HepG2 (cell line): ENCODE measurements around the gene NANOS1.

Experiments
- CREM ChIP-seq, 2 experiments: sonication (generic) in 1 of 2; formaldehyde crosslinking in 1 of 2; IDR thresholded peaks; 2 replicates each; pipeline versions ENCODE4 v1.4.0 to v1.6.1; 2016 to 2020; ENCODE audit warnings: antibody characterized with exemption in 1 of 2, mild to moderate bottlenecking in 1 of 2, missing genetic modification reagents in 1 of 2
- EP300 ChIP-seq, 3 experiments: sonication (generic) in 1 of 3; formaldehyde crosslinking in 1 of 3; IDR thresholded peaks; 2 replicates each; pipeline versions ENCODE4 v1.5.1 to v1.6.1; 2011 to 2020; ENCODE audit warnings: low read depth in 2 of 3, low read length in 2 of 3, borderline replicate concordance in 1 of 3, improper control_type of control experiment in 1 of 3, mild to moderate bottlenecking in 1 of 3, missing genetic modification reagents in 1 of 3, moderate library complexity in 1 of 3
- EZH2 ChIP-seq: conservative IDR thresholded peaks from 2 replicates; pipeline ENCODE4 v1.6.1; 2012; ENCODE audit warnings: mild to moderate bottlenecking, low read depth, low read length, moderate library complexity
- GATAD2A ChIP-seq: IDR thresholded peaks from 2 replicates; pipeline ENCODE4 v1.6.1; 2016
- KMT2A ChIP-seq: sonication (generic); formaldehyde crosslinking; IDR thresholded peaks from 2 replicates; pipeline ENCODE4 v1.4.0; 2020; ENCODE audit warnings: missing genetic modification reagents
- NPAS2 ChIP-seq: sonication (generic); formaldehyde crosslinking; IDR thresholded peaks from 2 replicates; pipeline ENCODE4 v1.8.0; 2022; ENCODE audit warnings: mild to moderate bottlenecking, missing genetic modification reagents, borderline replicate concordance
- POLR2A ChIP-seq, 2 experiments: IDR thresholded peaks; 2 replicates each; pipeline ENCODE4 v1.6.1; 2011; ENCODE audit warnings: low read depth in 2 of 2, low read length in 2 of 2, mild to moderate bottlenecking in 1 of 2, moderate library complexity in 1 of 2; ENCODE audit not compliant: insufficient read depth in 1 of 2
- TCF12 ChIP-seq, 2 experiments: fragments of 450-650 bp in 1 of 2; sonication (generic) in 1 of 2; formaldehyde crosslinking in 1 of 2; IDR thresholded peaks; 2 replicates each; pipeline versions ENCODE4 v1.6.1 to v1.8.0; 2017 to 2022; ENCODE audit warnings: antibody characterized with exemption in 1 of 2, mild to moderate bottlenecking in 1 of 2, missing genetic modification reagents in 1 of 2, moderate library complexity in 1 of 2
- ZFAT ChIP-seq: sonication (generic); formaldehyde crosslinking; conservative IDR thresholded peaks from 2 replicates; pipeline ENCODE4 v1.8.1; 2023; ENCODE audit warnings: missing genetic modification reagents, inconsistent platforms
- ZNF101 ChIP-seq: sonication (generic); formaldehyde crosslinking; IDR thresholded peaks from 2 replicates; pipeline ENCODE4 v1.4.0; 2020; ENCODE audit warnings: mild to moderate bottlenecking, low read depth, missing genetic modification reagents, borderline replicate concordance
- ZNF556 ChIP-seq: sonication (generic); formaldehyde crosslinking; IDR thresholded peaks from 2 replicates; pipeline ENCODE4 v1.4.0; 2020; ENCODE audit warnings: mild to moderate bottlenecking, missing genetic modification reagents, borderline replicate concordance
- TF ChIP-seq, protein P1 (sequence below): sonication (generic); formaldehyde crosslinking; IDR thresholded peaks from 2 replicates; pipeline ENCODE4 v1.5.0; 2020; ENCODE audit warnings: mild to moderate bottlenecking, missing genetic modification reagents, moderate library complexity
- TF ChIP-seq, protein P2 (sequence below): sonication (generic); formaldehyde crosslinking; IDR thresholded peaks from 2 replicates; pipeline ENCODE4 v1.8.0; 2022; ENCODE audit warnings: mild to moderate bottlenecking, missing genetic modification reagents, borderline replicate concordance

DNA sequence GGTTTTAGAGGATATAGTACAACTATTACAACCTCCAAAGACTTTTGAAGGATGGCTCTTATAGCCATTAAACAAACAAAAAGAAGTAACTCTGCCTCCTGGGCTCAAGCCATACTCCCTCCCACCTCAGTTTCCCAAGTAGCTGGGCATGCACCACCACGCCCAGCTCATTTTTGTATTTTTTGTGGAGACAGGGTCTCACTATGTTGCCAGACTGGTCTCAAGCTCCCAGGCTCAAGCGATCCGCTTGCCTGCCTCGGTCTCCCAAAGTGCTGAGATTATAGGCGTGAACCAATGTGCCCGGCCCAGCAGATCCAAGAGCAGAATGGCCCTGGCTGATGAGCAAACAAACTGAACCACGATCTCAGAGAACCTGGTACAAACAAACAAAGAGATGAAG is 16.0 kb downstream of the NANOS1 start:
- no peak for TF ChIP-seq POLR2A (IDR thresholded peaks at IDR 0.05; ENCODE audit: insufficient read depth in 1 of 2, low read depth in 2 of 2, low read length in 2 of 2)
- TF ChIP-seq ZNF556 (CRISPR knock-in tag), result no peak
- TF ChIP-seq NPAS2 (CRISPR knock-in tag), result no peak
- no peak for TF ChIP-seq EZH2
- no peak for TF ChIP-seq CREM (IDR thresholded peaks at IDR 0.05)
- TF ChIP-seq CREM (CRISPR knock-in tag; IDR thresholded peaks at IDR 0.05), result no peak
- no peak for TF ChIP-seq EP300 (IDR thresholded peaks at IDR 0.05; ENCODE audit: low read depth in 2 of 2, low read length in 2 of 2)
- no peak for TF ChIP-seq EP300 (CRISPR knock-in tag; IDR thresholded peaks at IDR 0.05; ENCODE audit: borderline replicate concordance)
- TF ChIP-seq GATAD2A (CRISPR knock-in tag), result no peak
- no peak for TF ChIP-seq ZFAT (CRISPR knock-in tag)
- TF ChIP-seq, protein P1, sequence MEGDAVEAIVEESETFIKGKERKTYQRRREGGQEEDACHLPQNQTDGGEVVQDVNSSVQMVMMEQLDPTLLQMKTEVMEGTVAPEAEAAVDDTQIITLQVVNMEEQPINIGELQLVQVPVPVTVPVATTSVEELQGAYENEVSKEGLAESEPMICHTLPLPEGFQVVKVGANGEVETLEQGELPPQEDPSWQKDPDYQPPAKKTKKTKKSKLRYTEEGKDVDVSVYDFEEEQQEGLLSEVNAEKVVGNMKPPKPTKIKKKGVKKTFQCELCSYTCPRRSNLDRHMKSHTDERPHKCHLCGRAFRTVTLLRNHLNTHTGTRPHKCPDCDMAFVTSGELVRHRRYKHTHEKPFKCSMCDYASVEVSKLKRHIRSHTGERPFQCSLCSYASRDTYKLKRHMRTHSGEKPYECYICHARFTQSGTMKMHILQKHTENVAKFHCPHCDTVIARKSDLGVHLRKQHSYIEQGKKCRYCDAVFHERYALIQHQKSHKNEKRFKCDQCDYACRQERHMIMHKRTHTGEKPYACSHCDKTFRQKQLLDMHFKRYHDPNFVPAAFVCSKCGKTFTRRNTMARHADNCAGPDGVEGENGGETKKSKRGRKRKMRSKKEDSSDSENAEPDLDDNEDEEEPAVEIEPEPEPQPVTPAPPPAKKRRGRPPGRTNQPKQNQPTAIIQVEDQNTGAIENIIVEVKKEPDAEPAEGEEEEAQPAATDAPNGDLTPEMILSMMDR (CRISPR knock-in tag), result no peak
- TF ChIP-seq TCF12 (IDR thresholded peaks at IDR 0.05), result no peak
- no peak for TF ChIP-seq TCF12 (CRISPR knock-in tag; IDR thresholded peaks at IDR 0.05)
- TF ChIP-seq ZNF101 (CRISPR knock-in tag), result no peak
- TF ChIP-seq, protein P2, sequence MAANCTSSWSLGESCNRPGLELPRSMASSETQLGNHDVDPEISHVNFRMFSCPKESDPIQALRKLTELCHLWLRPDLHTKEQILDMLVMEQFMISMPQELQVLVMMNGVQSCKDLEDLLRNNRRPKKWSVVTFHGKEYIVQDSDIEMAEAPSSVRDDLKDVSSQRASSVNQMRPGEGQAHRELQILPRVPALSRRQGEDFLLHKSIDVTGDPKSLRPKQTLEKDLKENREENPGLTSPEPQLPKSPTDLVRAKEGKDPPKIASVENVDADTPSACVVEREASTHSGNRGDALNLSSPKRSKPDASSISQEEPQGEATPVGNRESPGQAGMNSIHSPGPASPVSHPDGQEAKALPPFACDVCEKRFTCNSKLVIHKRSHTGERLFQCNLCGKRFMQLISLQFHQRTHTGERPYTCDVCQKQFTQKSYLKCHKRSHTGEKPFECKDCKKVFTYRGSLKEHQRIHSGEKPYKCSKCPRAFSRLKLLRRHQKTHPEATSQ (CRISPR knock-in tag), result no peak
- no peak for TF ChIP-seq KMT2A (CRISPR knock-in tag)
